ENCODE measurements around the gene ZFAND3. TPM values are rescaled to one million over a fixed set of nuclear protein-coding genes. Genes with fewer than 3 reads are reported as not detected.

Gene ZFAND3
- total RNA-seq, 1 donor from 2014 or later: 31.2 TPM

GRCh38 chr6:38177882-38178583 lies 358.5 kb downstream of the ZFAND3 start:
- Histone ChIP-seq H3K36me3 (no peaks in the 10 kb centered on the region), H3K27me3 (no peaks in the 10 kb centered on the region), H3K27ac (no peak overlapping the region), H3K4me1 (peaks cover 5% of the 10 kb centered on the region), H3K4me3 (no peak overlapping the region), H3K9me3 (no peaks in the 10 kb centered on the region)
- no peak for TF ChIP-seq CTCF (IDR thresholded peaks at IDR 0.05)
- intact Hi-C loops (cut with DNase I): no loop called here
- no peak for DNase-seq (ENCODE audit: extremely low spot score in 2 of 2)

GRCh38 chr6:38178584-38178886 lies 359.0 kb downstream of the ZFAND3 start:
- intact Hi-C loops (cut with DNase I): no loop called here
- H3K27ac ChIP-seq: no peak overlapping the region
- TF ChIP-seq POLR2AphosphoS5 (IDR thresholded peaks at IDR 0.05; ENCODE audit: insufficient read depth in 1 of 2, low read depth in 1 of 2) (no peak), CTCF (IDR thresholded peaks at IDR 0.05) (no peak), POLR2A (IDR thresholded peaks at IDR 0.05) (no peak)

GRCh38 chr6:38179300-38179699 lies 359.8 kb downstream of the ZFAND3 start:
- peaks cover 5% of the 10 kb centered on the region for H3K4me1 ChIP-seq
- no peak overlapping the region for H3K4me3 ChIP-seq
- no peak overlapping the region for H3K27ac ChIP-seq
- DNase-seq (ENCODE audit: extremely low spot score in 2 of 2): no peak
- no peaks in the 10 kb centered on the region for H3K36me3 ChIP-seq
- H3K27me3 ChIP-seq: no peaks in the 10 kb centered on the region
- intact Hi-C loops (cut with DNase I): no loop called here
- no peak for TF ChIP-seq CTCF (IDR thresholded peaks at IDR 0.05)
- TF ChIP-seq POLR2A (IDR thresholded peaks at IDR 0.05): no peak
- no peak for TF ChIP-seq POLR2AphosphoS5 (IDR thresholded peaks at IDR 0.05; ENCODE audit: insufficient read depth in 1 of 2, low read depth in 1 of 2)
- H3K9me3 ChIP-seq: no peaks in the 10 kb centered on the region

More at GRCh38 chr6:38178584-38178886, 359.0 kb downstream of the ZFAND3 start:
- Histone ChIP-seq H3K27me3 (no peaks in the 10 kb centered on the region), H3K4me3 (no peak overlapping the region), H3K36me3 (no peaks in the 10 kb centered on the region), H3K9me3 (no peaks in the 10 kb centered on the region), H3K4me1 (peaks cover 5% of the 10 kb centered on the region)
- DNase-seq (ENCODE audit: extremely low spot score in 2 of 2): no peak

- H3K27me3 ChIP-seq: no peaks in the 10 kb centered on the region
- H3K4me3 ChIP-seq: no peak overlapping the region
- H3K36me3 ChIP-seq: no peaks in the 10 kb centered on the region
- peaks cover 5% of the 10 kb centered on the region for H3K4me1 ChIP-seq
- intact Hi-C loops (cut with DNase I): no loop called here
- no peak overlapping the region for H3K27ac ChIP-seq
- H3K9me3 ChIP-seq: no peaks in the 10 kb centered on the region
- no peak for TF ChIP-seq POLR2AphosphoS5 (IDR thresholded peaks at IDR 0.05; ENCODE audit: insufficient read depth in 1 of 2, low read depth in 1 of 2)
- no peak for TF ChIP-seq CTCF (IDR thresholded peaks at IDR 0.05)
- TF ChIP-seq POLR2A (IDR thresholded peaks at IDR 0.05): no peak
- DNase-seq (ENCODE audit: extremely low spot score in 2 of 2): no peak
These were observed 360.4 kb downstream of the ZFAND3 start for GRCh38 chr6:38179794-38180430.

- intact Hi-C loops (cut with DNase I): no loop called here
- Histone ChIP-seq H3K36me3 (no peaks in the 10 kb centered on the region), H3K4me3 (no peak overlapping the region), H3K27ac (no peak overlapping the region), H3K27me3 (no peaks in the 10 kb centered on the region), H3K4me1 (peaks cover 5% of the 10 kb centered on the region), H3K9me3 (no peaks in the 10 kb centered on the region)
- DNase-seq (ENCODE audit: extremely low spot score in 2 of 2): no peak
- TF ChIP-seq CTCF (IDR thresholded peaks at IDR 0.05) (no peak), POLR2A (IDR thresholded peaks at IDR 0.05) (no peak), POLR2AphosphoS5 (IDR thresholded peaks at IDR 0.05; ENCODE audit: insufficient read depth in 1 of 2, low read depth in 1 of 2) (no peak)
These were observed 361.1 kb downstream of the ZFAND3 start for GRCh38 chr6:38180586-38180985.
